Activated CD8-positive, alpha-beta memory T cell treated with anti-CD3 and anti-CD28 coated beads, Interleukin-2, amount 50 U/mL, for 24 hours (primary cell): ENCODE results near the gene STPG2.

ENCODE experiments used
- DNase-seq: peaks from one replicate; pipeline ENCODE4 v3.0.0-alpha.2; 2020; ENCODE audit errors: extremely low read depth

STPG2 gene

DNA sequence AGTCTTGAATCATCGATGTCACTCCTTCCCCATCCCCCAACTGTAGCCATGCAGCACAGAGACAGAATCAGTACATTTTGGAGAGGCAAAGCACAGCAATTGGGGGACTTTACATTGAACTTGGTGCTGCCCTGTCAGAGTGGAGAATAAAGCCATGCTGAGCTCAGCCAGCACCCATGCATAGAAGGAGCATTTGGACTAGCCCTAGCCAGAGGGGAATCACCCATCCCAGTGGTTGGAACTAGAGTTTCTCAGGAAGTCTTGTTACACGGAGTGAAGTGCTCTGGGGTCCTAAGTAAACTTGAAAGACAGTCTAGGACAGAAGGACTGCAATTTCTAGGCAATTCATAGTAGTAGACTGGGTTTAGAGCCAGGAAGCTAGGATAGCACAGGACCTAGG lies 49.6 kb downstream of the STPG2 start:
- no peak for DNase-seq

DNA sequence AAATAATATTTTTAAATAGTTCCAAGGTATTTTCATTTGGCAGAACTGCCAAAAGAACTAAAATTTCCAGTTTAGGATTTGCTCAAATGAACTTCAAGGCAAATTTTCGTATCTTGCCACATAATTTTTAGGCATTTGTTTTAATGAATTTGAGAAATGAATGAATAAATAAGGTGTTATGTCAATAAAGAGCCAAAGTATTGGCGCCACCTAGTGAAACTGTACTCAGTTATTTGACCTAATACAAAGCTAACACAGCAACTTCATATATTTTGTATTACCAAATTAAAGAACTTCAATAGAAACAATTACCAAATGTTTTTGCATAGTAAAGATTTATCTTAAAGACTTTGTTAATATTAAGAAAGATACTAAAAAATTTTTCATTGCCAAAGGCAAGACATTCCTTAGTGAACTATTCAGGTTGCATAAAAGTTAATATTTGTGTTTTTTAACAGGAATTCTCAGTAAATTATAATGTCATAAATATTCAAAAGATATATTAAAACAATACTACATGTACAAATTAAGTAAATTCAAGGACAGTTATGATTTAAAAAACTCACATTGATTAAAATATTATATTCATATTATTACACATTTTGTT lies 50.3 kb downstream of the STPG2 start:
- no peak for DNase-seq

DNA sequence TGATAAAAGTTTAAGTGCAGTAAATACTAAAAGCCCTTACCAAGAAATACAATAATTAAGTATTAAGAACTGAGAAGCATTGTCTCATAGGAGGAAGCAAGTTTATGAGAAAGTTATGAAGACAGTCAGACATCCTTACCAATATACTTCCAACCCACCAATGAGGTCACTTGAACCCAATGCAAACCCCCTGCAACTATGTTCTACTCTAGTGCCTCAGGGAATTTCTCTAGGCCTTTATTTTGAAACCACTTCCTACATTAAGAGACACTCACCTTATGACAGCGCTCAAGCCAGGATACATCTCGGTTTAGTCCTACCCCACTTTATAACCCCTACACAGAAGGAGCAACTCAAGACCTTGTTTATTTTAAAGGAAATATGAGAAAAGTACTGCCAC lies 61.3 kb downstream of the STPG2 start:
- no peak for DNase-seq

DNA sequence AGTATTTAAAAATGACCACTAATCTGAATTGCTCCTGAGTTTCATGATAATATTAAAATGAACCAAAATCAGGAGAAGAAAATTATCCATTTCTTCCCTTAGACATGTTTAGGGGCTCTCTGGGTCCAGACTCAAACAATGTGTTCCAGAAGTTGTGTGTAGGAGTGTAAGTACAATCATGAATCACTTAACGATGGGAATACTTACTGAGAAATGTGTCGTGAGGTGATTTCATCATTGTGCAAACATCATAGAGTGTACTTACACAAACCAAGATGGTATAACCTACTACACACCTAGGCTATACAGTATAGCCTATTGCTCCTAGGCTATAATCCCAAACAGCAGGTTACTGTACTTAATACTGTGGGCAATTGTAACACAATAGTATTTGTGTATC lies 74.8 kb downstream of the STPG2 start:
- DNase-seq: no peak

DNA sequence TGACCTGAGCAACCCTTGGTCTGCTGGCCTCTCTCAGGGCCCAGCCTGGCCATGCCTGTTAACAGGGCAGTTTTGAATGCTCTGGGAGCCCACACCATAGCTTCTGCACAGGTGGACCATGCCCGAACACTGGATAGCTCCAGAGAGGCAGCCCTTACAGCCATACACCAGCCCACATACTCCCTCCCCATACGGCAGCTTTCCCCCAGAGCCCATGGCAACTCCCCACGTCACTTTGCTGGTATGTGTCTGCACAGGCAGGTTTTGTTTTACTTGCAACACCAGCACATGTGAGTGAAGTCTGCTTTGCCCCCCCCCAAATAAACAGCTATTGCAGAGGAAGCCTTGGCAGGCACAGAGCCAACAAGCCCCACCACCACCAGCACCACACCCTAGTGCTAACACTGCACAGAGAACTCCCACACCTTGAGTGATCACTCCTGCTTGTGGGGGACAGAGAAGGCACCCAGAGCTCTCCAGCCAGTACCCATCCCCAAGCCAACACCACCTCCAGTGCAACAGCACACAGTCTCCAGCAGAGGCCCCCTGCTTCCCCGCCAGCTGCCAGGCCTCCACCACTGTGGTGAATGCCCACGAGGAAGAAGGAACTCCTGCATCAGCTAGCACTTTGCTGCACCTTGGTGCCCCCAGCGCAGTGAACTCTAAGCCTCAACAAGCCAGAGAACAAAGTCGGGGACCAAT lies 87.3 kb downstream of the STPG2 start:
- no peak for DNase-seq

DNA sequence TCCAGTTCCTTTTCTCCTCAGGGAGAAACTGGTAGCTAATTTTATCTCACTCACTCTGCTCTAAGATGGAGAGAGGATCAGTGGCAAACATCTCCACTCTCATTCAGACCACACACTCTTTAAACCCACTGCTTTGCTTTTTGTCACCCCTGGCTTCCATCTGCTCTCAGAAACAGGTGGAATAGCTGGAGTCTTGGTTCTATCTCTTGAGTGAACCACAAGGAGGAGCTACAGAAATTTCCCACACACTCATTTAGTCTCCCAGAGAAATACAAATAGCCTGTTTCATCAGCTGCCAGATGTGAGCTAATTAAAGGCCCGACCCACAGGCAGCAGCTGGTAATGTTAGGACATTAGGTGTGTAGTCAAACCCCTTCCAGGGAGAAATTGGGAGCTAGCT lies 96.6 kb downstream of the STPG2 start:
- DNase-seq: no peak

DNA sequence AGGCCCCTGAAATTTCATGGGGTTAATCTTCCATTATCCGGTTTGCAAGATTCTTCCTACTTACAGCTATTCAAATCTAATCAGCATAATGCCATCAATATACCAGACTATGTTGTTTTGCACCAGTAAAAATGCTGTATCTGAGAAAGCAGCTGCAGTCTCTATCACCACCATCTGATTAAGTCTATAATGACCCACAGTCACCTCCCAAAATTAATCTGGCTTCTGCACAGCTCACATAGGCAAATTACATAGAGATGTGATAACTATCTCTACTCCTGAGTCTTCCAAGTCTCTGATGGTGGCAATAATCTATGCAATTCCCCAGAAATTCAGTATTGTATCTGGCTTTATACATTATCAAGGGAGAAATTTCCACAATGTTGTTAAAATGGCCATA lies 113.2 kb downstream of the STPG2 start:
- DNase-seq: no peak

DNA sequence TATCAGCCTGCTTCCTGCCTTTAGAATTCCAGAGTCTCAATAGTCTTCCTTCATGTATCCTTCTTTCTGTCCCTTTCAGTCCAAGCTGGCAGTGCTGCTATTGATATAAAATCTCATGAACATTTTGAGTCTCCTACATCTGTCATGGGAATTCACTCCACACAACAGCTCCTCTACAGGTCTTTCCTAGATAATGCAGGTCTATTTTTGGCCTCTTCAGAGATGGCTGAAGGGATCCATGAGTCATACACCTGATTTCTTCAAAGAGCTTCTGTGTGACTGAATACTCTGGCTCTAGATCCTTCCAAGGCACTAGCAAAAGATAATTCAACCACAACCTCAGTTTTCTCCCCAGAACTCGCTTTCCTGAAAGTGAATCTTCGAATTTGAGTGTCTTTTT lies 115.4 kb downstream of the STPG2 start:
- no peak for DNase-seq

DNA sequence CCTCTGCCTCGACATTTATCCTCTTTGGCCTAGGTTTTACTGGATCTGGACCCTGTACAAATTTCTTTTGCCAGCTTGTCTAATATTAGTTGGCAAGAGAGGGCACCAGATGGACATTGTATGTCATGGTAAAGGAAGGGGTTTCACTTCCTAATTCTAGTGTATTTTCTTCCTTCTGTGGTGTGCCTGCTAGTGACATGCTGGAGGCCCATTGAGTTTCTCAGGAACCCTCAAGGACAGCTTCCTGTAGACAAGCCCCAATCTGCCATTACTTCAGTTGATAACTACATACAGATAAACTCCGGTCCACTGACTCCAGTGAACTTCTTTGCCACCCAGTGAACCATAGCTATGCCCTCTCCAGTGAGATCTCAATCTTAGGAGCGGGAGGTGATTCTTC lies 116.9 kb downstream of the STPG2 start:
- DNase-seq: no peak

DNA sequence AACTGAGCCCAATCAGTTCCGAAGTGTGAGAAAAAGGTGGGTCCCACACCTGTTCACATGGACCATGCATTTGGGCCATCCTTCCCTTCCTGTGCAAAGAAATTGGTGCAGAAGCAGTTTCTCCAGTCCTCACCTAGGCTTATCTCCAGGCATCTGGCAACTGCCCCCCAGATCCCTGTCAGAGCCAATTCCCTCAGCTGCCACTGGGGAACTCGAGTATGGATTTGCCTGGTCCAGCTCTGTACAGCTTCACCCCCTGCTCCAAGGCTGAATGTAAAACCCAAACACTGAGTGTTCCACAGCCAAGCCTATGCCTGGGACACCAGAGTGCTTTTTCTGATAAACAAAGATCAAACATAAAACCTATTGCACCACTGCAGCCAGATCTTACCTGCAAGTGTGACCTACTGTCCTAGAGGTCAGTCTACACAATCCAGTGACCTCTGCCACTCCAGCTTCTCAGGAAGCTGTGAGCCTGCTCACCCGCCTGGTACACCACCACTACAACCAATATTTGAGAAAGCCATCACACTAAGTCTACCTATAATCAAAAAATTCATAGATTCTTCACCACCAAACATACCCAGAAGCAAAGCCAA lies 136.4 kb downstream of the STPG2 start:
- DNase-seq: no peak

DNA sequence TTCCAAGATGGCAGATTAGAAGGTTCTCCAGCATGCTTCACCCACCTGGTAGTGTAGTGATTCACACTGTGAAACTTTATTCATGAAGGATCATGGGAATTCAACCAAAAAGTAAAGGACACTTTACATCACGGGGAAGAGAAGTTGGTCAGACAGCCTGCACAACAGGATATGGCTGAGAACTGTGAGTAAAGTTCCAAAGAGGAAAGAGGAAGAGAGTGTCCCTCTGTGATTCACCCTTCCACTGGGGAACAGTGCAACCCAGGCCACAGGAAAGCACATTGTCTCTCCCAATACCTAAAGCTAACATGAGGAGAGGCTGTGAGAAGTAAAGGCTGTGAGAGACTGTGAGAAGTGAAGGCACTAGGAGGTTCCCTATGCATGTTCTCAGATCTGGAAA lies 137.2 kb downstream of the STPG2 start:
- DNase-seq: no peak

DNA sequence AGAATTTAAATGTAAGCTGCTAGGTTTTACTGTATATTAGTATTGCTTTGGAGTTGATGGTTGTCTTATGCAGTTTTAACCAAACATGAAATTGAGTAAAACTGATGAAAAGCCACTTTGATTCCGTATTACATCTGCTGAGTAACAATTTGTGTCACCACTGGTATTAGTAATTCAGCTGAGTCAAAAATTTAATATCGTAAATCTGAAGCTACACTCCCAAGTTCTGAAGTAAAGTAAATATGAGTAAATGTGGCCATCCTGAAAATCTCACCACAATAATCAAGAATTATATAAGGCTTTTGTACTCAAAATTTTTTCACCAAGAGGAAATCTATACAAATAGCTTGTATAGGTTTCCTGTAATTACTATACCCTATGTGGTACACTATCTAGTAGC lies 142.3 kb downstream of the STPG2 start:
- no peak for DNase-seq

DNA sequence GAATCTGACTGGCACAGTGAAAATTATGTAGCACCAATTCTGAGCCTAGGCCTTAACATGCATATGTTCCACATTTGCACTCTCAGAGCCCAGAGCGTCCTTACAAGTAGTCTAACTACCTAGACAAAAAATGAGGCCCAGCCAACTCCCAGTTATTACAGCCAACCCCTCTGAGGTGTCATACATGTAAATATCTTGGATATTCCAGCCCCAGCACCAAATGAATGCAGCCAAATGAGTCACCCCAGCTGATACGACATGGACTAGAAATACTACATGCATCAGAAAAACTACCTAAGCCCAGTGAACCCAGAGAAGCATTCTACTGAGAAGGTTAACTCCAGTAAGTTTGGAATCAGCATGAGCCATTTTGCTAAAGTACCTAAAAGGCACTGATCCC lies 145.1 kb downstream of the STPG2 start:
- DNase-seq: no peak

DNA sequence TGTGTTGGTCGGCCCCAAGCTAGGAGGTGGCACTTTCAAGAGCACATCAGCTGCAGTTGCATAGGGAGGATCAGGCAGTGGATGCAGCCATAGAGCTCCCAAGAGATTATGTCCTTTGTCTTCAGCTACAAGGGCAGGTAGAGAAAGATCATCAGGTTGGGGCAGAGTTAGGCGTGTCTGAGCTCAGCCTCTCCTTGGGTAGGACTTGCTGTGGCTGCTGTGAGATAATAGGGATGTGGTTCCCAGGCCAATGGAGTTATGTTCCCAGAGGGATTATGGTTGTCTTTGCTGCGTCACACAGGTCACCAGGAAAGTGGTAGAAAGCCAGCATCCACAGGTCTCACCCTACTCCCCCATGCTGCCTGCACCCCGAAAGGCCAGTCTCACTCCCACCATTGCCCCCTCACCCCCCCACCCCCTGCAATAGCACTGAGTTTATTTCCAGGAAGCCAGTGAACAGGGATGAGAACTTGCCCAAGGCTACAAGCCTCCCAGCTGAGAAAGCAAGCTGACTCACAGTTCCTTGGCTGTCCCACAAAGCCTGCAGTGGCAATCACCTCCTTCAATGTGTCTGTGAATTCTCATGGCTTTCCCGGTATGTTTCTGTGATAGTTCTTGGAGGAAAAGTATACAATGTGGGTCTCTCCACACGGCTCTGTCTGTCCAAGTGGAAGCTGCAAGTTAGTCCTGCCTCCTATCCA lies 148.4 kb downstream of the STPG2 start:
- DNase-seq: no peak

DNA sequence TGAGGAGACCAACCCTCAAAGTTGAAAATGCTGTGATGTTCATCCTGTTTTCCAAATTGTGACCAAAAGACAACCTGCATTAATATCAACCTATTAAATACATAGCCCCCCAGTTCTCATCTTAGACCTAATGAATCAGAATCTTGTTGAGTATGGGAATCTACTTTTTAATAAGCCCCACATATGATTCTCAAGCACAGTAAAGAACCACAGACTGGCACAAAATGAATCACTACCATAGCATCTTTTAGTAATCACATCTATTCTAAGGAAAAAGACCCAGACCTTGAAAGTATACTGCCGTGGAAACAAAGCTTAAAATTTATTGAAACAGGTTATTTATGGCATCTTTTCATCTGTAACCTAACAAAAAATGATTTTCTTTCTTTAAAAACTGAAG lies 152.9 kb downstream of the STPG2 start:
- DNase-seq: no peak

DNA sequence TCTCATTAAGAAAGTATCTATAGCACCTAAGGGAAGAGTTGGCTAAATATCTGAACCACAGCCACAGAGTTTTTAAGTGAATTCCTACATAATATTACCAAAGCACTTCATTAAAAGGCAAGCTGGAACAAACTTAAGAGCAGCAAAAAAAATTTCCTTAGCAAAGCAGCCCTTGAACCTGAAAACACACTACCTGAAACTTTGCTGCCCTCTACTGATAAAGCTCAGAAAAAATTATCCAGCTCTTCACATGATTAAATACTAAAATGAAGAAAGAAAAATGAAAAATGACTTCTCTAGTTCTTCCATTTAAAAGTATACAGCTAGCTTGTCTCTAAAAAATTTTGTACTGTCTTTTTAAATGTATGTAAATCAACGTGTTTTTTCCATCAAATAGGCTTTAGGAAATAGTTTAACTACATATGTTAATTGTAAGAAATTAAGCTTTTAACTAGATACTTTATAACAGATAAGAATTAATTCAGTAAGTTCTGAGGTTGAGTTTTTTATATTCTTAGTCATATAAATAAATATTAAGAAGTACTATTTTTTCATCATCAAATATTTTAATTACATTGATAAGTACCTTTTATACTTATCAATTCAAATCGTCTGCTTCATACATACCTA lies 156.1 kb downstream of the STPG2 start:
- no peak for DNase-seq

DNA sequence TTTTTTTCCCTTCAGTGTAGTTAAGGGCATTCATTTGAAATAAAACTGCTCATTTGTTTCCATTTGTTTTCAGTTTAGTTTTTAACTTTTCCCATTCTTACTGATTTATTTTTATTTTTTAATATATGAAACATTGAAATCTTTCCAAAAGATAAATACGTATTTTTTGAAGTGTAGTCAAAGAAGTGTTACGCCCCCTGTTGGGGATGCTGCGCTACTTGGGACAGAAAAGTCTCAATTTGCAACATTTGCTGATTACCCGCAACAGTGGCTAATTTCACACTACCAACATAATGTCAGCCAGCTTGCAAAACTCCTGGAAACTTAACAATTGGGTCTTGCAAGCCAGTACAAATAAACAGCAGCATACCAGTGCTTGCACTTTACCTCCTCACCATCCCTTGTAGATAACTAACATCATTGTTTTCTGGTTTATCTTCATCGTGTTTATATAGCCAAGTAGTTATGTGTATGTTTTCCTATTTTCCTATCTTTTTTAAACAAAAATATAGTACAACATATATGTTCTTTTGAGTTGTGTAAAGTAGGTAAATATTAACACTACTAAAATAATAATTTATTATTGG lies 158.6 kb downstream of the STPG2 start:
- no peak for DNase-seq

DNA sequence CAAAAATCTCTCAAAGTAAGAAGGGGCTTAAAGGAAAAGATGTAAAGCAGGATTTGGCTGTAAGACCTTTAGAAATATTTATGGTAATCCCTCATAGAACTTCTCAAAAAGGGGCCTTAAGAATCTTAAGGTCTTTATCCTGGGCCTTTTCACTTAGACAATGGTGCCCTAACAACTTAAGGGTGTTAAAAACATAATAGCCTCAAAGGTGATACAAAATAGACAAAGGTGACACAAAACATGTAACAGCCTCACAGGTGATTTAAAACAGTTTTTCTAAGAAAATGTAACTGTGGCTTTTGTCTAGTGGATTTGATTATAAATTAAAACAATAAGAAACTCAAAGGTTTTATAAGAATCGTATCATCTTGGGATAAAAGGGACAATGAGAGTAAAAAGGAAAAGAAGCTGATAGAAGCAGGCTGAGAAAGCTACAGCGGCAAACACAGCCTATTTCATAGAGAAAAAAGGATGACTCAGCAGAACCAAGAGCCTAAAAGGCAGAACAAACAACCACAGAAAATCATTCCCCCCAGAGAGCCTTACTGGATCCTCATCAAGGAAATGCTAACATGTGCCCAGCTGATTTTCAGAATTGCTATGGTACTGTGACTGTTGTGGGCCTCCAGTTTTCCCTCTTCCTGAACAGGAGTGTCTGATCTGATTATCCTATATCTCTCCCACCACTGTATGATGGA lies 164.3 kb downstream of the STPG2 start:
- no peak for DNase-seq

DNA sequence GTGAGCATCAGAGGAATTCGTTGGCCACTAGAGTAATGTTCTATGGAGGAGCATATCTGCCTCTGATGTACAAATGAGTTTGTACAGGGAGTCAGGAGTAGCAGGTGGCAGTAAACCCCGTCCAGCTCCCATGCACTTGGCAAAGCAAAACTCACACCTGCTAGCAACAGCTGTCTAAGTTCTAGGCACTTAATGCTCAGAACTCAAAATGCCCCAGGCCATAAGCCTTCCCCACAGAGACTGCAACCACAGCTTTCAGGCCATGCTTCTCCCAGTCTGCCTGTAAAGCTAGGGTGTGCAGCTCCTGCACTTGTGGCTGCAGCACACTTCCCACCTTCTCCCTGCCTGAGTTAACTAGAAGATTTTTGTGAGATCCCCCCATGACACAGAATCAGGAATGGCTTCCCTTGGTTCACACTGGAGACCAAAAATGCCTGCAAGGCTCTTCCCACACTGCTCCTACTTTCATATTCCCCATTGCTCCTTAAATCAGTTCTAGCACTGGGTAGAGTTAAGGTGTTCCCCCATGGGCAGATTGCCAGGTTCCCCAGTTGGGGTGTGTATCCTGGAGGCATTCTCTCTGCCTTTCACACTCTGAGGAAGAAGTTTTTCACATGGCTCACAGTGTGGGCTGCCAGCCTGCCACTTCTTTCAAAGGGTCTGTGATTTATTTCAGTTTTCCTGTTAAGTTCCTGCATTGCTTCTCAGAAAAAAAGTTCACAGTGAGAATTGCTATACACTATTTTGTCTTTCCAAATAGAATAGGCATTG lies 189.9 kb downstream of the STPG2 start:
- no peak for DNase-seq

DNA sequence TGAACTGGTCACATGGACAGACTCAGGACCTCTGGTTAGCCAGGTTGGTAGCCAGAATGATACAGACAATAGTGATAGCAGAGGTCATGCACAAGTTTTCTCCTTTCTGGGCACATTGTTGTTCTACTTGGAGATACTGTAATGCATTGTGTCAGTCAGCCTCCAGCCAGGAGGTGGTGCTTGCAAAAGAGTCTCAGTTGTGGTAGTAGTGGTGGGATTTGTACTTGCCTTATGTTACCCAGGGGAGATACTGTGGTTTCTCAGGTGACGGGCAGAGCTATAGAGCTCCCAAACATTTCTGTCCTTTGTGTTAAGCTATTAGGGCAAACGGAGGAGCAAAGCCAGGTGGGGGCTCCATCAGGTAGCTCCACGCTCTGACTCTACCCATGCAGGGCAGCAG lies 190.5 kb downstream of the STPG2 start:
- no peak for DNase-seq

DNA sequence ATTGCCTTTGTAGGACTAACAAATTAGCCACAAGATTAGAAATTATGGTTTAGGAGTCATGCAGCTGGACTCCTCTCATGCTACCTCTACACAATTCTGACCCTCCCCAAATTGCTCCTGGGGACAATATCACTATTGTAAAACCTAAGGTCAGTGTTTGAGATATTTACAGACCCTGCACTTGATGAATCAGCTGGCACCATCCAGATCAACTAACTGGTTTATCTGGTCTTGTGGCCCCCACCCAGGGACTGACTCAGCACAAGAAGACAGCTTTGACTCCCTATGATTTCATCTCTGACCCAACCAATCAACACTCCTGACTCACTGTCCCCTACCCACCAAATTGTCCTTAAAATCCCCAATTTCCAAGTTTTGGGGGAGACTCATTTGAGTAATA lies 192.4 kb downstream of the STPG2 start:
- no peak for DNase-seq
